HG03432 (cell line): Measurements from ENCODE around the gene ZDHHC1.
"Not testable (repeated sequence)": the region's sequence is repeated elsewhere in the genome, so short reads cannot be mapped to it uniquely, and the experiment has no call there.

Experiments
- ATAC-seq: cut with Tn5 transposase; IDR thresholded peaks from one replicate; pipeline ENCODE4 v1.9.1; 2021; ENCODE audit warnings: mild to moderate bottlenecking, moderate library complexity; ENCODE audit not compliant: unreplicated experiment

The ZDHHC1 gene

GRCh38 chr16:67364600-67365235 is 51.6 kb downstream of the ZDHHC1 start:
- ATAC-seq, result no peak

GRCh38 chr16:67361038-67361437 is 55.2 kb downstream of the ZDHHC1 start:
- ATAC-seq, result no peak

GRCh38 chr16:67359540-67360269 is 56.6 kb downstream of the ZDHHC1 start:
- ATAC-seq, result not testable (repeated sequence)

GRCh38 chr16:67357561-67357960 is 58.7 kb downstream of the ZDHHC1 start:
- ATAC-seq, result no peak

GRCh38 chr16:67356396-67356795 is 59.9 kb downstream of the ZDHHC1 start:
- no peak for ATAC-seq

GRCh38 chr16:67352463-67352862 is 63.8 kb downstream of the ZDHHC1 start:
- ATAC-seq, result not testable (repeated sequence)

GRCh38 chr16:67350324-67350723 is 66.0 kb downstream of the ZDHHC1 start:
- ATAC-seq, result no peak

- ATAC-seq, result no peak
These were observed 67.1 kb downstream of the ZDHHC1 start for GRCh38 chr16:67349172-67349571.

GRCh38 chr16:67346341-67346740 is 69.9 kb downstream of the ZDHHC1 start:
- no peak for ATAC-seq

- no peak for ATAC-seq
These were observed 70.9 kb downstream of the ZDHHC1 start for GRCh38 chr16:67345401-67345800.
